Effector memory CD8-positive, alpha-beta T cell (primary cell): ENCODE results near the gene BLOC1S4.
A peak's percentile ranks its signal among the peaks of the same experiment; 100 is the strongest.
"Not testable (repeated sequence)": the region's sequence is repeated elsewhere in the genome, so short reads cannot be mapped to it uniquely, and the experiment has no call there.

Experiments used
- ATAC-seq: fragments of 150-1000 bp; cut with Tn5 transposase; replicated peaks from 2 replicates; pipeline ENCODE4 v1.10.0; 2021; ENCODE audit warnings: mild to moderate bottlenecking, moderate library complexity
- DNase-seq, 3 experiments: peaks; one replicate each; pipeline ENCODE4 v3.0.0; 2021
- H3K27ac Mint-ChIP-seq, 2 donors: one replicate each; pipeline ENCODE4 v1.8.0; 2022; ENCODE audit warnings: mild to moderate bottlenecking in 2 of 2, mixed read lengths in 2 of 2, moderate library complexity in 2 of 2
- H3K27me3 Mint-ChIP-seq, 2 donors: one replicate each; pipeline ENCODE4 v1.8.0; 2022; ENCODE audit warnings: mixed read lengths in 2 of 2
- H3K36me3 Mint-ChIP-seq: one replicate; pipeline ENCODE4 v1.8.0; 2022; ENCODE audit warnings: mild to moderate bottlenecking, moderate library complexity, mixed read lengths; ENCODE audit not compliant: insufficient read depth
- H3K4me1 Mint-ChIP-seq, 2 donors: one replicate each; pipeline ENCODE4 v1.8.0; 2022; ENCODE audit warnings: low read depth in 2 of 2, mixed read lengths in 2 of 2
- H3K4me3 Mint-ChIP-seq, 2 donors: one replicate each; pipeline ENCODE4 v1.8.0; 2022; ENCODE audit warnings: mild to moderate bottlenecking in 2 of 2, mixed read lengths in 2 of 2, moderate library complexity in 2 of 2
- H3K9me3 Mint-ChIP-seq, 2 donors: one replicate each; pipeline ENCODE4 v1.8.0; 2022; ENCODE audit warnings: mixed read lengths in 2 of 2

The BLOC1S4 gene

GRCh38 chr4:6714954-6715353 lies 1.0 kb upstream of the BLOC1S4 start:
- Mint-ChIP-seq H3K27me3 (no peaks in the 10 kb centered on the region), H3K4me3 (no peak overlapping the region), H3K36me3 (peaks cover 33% of the 10 kb centered on the region), H3K27ac (peak overlapping the region in 1 of 2 donors; percentile 98), H3K9me3 (no peaks in the 10 kb centered on the region), H3K4me1 (peaks cover 19 to 35% of the 10 kb centered on the region in 2 donors)
- no peak for DNase-seq
- ATAC-seq = no peak

DNA sequence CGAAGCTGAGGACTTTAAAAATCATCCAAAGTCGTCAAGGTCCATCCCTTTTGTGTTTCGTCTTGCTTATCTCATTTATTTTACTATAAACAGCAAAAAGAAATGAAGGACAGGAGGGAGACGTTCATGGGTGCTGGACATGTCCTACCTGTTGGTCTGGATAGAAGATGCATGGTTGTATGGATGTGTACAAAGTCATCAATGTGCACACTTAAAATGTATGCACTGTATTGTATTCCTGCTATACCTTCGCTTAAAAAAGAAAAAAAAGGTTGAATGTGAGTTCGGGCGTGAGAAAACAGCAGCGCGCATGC lies 313 bp upstream of the BLOC1S4 start:
- Mint-ChIP-seq H3K36me3 (peaks cover 39% of the 10 kb centered on the region), H3K27me3 (no peaks in the 10 kb centered on the region), H3K9me3 (no peaks in the 10 kb centered on the region), H3K4me1 (peaks cover 19 to 31% of the 10 kb centered on the region in 2 donors), H3K27ac (peak overlapping the region; percentile 94 to 98), H3K4me3 (peak overlapping the region; percentile 88 to 96)
- ATAC-seq (no peak), DNase-seq (no peak)

- ATAC-seq (no peak), DNase-seq (no peak)
- Mint-ChIP-seq H3K9me3 (no peaks in the 10 kb centered on the region), H3K4me3 (peak overlapping the region; percentile 88 to 96), H3K36me3 (peaks cover 39% of the 10 kb centered on the region), H3K4me1 (peaks cover 17 to 24% of the 10 kb centered on the region in 2 donors), H3K27ac (peak overlapping the region; percentile 94 to 98), H3K27me3 (no peaks in the 10 kb centered on the region)
Measured at GRCh38 chr4:6716958-6717655, 1.1 kb downstream of the BLOC1S4 start.

- Mint-ChIP-seq H3K4me3 (peak overlapping the region; percentile 24 to 40), H3K4me1 (peaks cover 17 to 24% of the 10 kb centered on the region in 2 donors), H3K27me3 (no peaks in the 10 kb centered on the region), H3K27ac (peak overlapping the region; percentile 31 to 81), H3K36me3 (peaks cover 39% of the 10 kb centered on the region), H3K9me3 (no peaks in the 10 kb centered on the region)
- ATAC-seq (no peak), DNase-seq (no peak)
Measured at GRCh38 chr4:6718932-6719610, 3.1 kb downstream of the BLOC1S4 start.

GRCh38 chr4:6719611-6720179 lies 3.7 kb downstream of the BLOC1S4 start:
- no peaks in the 10 kb centered on the region for H3K9me3 Mint-ChIP-seq
- peaks cover 41% of the 10 kb centered on the region for H3K36me3 Mint-ChIP-seq
- H3K4me1 Mint-ChIP-seq = peaks cover 17 to 24% of the 10 kb centered on the region in 2 donors
- ATAC-seq (no peak), DNase-seq (no peak)
- H3K4me3 Mint-ChIP-seq = peak overlapping the region; percentile 65 to 70
- no peak overlapping the region for H3K27ac Mint-ChIP-seq
- H3K27me3 Mint-ChIP-seq = no peaks in the 10 kb centered on the region

- Mint-ChIP-seq H3K4me1 (peaks cover 17 to 24% of the 10 kb centered on the region in 2 donors), H3K27ac (no peak overlapping the region), H3K36me3 (peaks cover 41% of the 10 kb centered on the region), H3K9me3 (no peaks in the 10 kb centered on the region), H3K4me3 (peak overlapping the region; percentile 65 to 70), H3K27me3 (no peaks in the 10 kb centered on the region)
- ATAC-seq = peak; percentile 27
- peak; percentile 79 to 83 (median 81) for DNase-seq
Measured at GRCh38 chr4:6720202-6720699, 4.3 kb downstream of the BLOC1S4 start.

DNA sequence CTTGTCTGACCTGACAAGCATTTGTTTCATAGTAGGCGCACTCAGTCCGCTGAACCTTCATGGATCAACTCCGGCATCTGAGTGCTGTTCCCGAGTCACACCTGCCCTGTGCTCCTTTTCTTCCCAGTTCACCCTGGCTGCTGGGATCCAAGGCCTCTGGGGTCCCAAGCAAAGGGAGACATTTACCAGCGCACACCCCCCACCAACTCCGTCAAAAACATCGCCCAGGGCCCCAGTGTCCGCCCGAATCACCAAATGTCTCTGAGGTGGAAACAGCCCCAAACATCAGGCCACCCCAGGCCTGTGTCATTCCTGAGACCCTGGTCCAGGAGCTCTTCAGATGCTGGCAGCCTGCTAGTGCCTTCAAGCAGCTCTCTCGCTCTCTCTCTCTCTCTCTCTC lies 5.1 kb downstream of the BLOC1S4 start:
- Mint-ChIP-seq H3K36me3 (peaks cover 34% of the 10 kb centered on the region), H3K9me3 (no peaks in the 10 kb centered on the region), H3K4me1 (peaks cover 11 to 17% of the 10 kb centered on the region in 2 donors), H3K27me3 (no peaks in the 10 kb centered on the region), H3K4me3 (no peak overlapping the region), H3K27ac (no peak overlapping the region)
- DNase-seq = no peak
- no peak for ATAC-seq

GRCh38 chr4:6722891-6723290 lies 6.9 kb downstream of the BLOC1S4 start:
- H3K9me3 Mint-ChIP-seq = no peaks in the 10 kb centered on the region
- DNase-seq = no peak
- peaks cover 26% of the 10 kb centered on the region for H3K36me3 Mint-ChIP-seq
- no peaks in the 10 kb centered on the region for H3K27me3 Mint-ChIP-seq
- H3K4me1 Mint-ChIP-seq = peaks cover 11 to 13% of the 10 kb centered on the region in 2 donors
- H3K4me3 Mint-ChIP-seq = no peak overlapping the region
- no peak overlapping the region for H3K27ac Mint-ChIP-seq
- no peak for ATAC-seq

GRCh38 chr4:6723851-6724250 lies 7.9 kb downstream of the BLOC1S4 start:
- H3K27me3 Mint-ChIP-seq = no peaks in the 10 kb centered on the region
- ATAC-seq = no peak
- no peak for DNase-seq
- H3K4me1 Mint-ChIP-seq = peaks cover 7 to 10% of the 10 kb centered on the region in 2 donors
- no peak overlapping the region for H3K4me3 Mint-ChIP-seq
- H3K9me3 Mint-ChIP-seq = no peaks in the 10 kb centered on the region
- no peak overlapping the region for H3K27ac Mint-ChIP-seq
- peaks cover 19% of the 10 kb centered on the region for H3K36me3 Mint-ChIP-seq

GRCh38 chr4:6724421-6725111 lies 8.6 kb downstream of the BLOC1S4 start:
- no peak overlapping the region for H3K27ac Mint-ChIP-seq
- H3K36me3 Mint-ChIP-seq = peaks cover 12% of the 10 kb centered on the region
- peaks cover 3 to 4% of the 10 kb centered on the region in 2 donors for H3K4me1 Mint-ChIP-seq
- ATAC-seq (no peak), DNase-seq (no peak)
- H3K9me3 Mint-ChIP-seq = no peaks in the 10 kb centered on the region
- H3K27me3 Mint-ChIP-seq = no peaks in the 10 kb centered on the region
- no peak overlapping the region for H3K4me3 Mint-ChIP-seq

DNA sequence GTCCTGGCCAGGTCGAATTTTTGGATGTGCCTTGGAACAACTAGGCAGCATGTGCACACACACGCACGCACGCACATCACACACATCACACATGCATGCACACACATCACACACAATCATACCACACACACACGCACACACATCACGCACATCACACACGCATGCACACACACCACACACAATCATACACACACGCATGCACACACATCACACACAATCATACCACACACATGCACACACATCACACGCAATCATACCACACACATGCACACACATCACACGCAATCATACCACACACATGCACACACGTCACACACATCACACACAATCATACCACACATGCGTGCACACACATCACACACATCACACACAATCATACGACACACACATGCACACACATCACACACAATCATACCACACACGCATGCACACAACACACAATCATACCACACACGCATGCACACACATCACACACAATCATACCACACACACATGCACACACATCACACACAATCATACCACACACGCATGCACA lies 9.5 kb downstream of the BLOC1S4 start:
- H3K4me3 Mint-ChIP-seq, H3K27ac Mint-ChIP-seq, H3K36me3 Mint-ChIP-seq, H3K27me3 Mint-ChIP-seq, H3K9me3 Mint-ChIP-seq, DNase-seq, H3K4me1 Mint-ChIP-seq, ATAC-seq: not testable (repeated sequence)

DNA sequence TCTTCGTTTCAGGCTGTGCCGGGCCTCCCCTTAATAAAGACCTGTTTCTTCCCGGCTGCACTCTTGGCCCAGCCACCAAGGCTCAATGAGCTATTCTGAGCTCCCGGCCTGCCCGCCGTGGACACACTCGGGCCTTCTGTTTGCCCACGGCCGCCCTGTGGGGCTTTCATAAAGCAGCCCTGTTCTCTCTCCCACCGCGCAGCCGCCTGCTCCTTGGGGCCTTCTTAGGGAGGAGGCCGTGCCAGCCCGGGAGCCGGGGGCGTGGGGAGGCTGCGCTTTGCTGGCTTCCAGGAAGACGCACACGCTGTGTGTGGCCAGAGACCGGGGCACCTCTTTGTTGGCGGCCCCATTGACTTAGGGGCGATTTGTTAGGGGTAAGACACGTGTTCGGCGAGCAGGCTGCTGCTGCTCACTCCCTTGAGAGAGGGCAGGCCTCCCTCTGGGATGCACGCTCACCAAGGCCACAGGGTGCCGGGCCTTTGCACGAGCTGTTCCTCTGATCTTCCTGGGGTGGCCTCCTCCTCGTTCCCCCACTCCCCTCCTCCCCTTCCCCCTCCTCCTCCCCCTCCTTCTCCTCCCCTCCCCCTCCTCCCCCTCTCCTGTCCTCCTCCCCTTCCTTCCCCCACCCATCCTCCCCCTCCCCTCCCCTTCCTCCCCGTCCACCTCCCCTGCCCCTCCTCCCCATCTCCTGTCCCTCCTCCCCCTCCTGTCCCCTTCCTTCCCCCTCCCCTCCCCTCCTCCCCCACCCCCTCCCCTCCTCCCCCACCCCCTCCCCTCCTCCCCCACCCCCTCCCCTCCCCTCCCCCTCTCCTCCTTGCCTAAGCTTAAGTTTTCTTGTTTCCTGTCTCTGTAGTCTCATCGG lies 11.3 kb downstream of the BLOC1S4 start:
- no peaks in the 10 kb centered on the region for H3K4me1 Mint-ChIP-seq
- no peak overlapping the region for H3K4me3 Mint-ChIP-seq
- no peaks in the 10 kb centered on the region for H3K27me3 Mint-ChIP-seq
- H3K9me3 Mint-ChIP-seq = no peaks in the 10 kb centered on the region
- no peak overlapping the region for H3K27ac Mint-ChIP-seq
- ATAC-seq (no peak), DNase-seq (no peak)
- H3K36me3 Mint-ChIP-seq = peaks cover 2% of the 10 kb centered on the region

DNA sequence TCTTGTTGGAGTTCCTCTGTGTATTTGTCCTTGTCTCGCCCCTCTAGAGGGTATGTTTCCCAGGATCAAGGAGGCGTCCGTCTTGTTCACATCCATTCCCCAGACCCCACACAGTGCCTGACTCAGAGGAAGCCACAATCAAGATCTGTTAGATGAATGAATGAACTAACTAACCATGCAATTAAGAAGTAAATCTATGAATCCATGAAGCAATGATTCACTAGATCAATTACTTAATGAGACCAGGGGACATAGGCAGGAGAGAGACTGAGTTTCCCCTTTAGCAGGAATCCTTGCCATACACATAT lies 11.9 kb downstream of the BLOC1S4 start:
- H3K9me3 Mint-ChIP-seq = no peaks in the 10 kb centered on the region
- H3K36me3 Mint-ChIP-seq = peaks cover 2% of the 10 kb centered on the region
- H3K4me3 Mint-ChIP-seq = no peak overlapping the region
- peak overlapping the region in 1 of 2 donors; percentile 58 for H3K27ac Mint-ChIP-seq
- no peaks in the 10 kb centered on the region for H3K4me1 Mint-ChIP-seq
- ATAC-seq (no peak), DNase-seq (no peak)
- no peaks in the 10 kb centered on the region for H3K27me3 Mint-ChIP-seq
